HEK293 (cell line): Measurements from ENCODE around the gene BIN1.

Experiments used
- CTCF ChIA-PET: fragments of 350-600 bp; formaldehyde crosslinking; extraction: SDS; loops from one replicate; lab custom pipeline; 2021; ENCODE audit warnings: antibody characterized with exemption; lab: Yijun Ruan, JAX
- POLR2A ChIA-PET: fragments of 300-600 bp; formaldehyde crosslinking; extraction: SDS; loops from one replicate; lab custom pipeline; 2020; ENCODE audit warnings: antibody characterized with exemption, inconsistent platforms; lab: Yijun Ruan, JAX
- H3K27ac ChIP-seq: fragments of 200-500 bp; sonication (Bioruptor generic); 2 replicates; pipeline ENCODE4 v1.5.1; 2014; ENCODE audit warnings: low read depth, low read length, control low read depth, inconsistent platforms; ENCODE audit errors: extremely low read depth
- H3K36me3 ChIP-seq, 2 experiments: fragments of 200-500 bp in 1 of 2; sonication (Bioruptor generic) in 1 of 2; 1 replicate in 1 of 2; 2 replicates in 1 of 2; pipeline ENCODE4 v1.5.1; 2014 to 2017; ENCODE audit warnings: inconsistent platforms in 2 of 2, low read length in 2 of 2; ENCODE audit not compliant: control insufficient read depth in 2 of 2, insufficient read depth in 1 of 2
- H3K4me1 ChIP-seq: fragments of 200-500 bp; sonication (Bioruptor generic); 2 replicates; pipeline ENCODE4 v1.5.1; 2014; ENCODE audit warnings: mild to moderate bottlenecking, low read length, inconsistent platforms; ENCODE audit not compliant: control insufficient read depth, insufficient read depth
- H3K4me3 ChIP-seq: 2 replicates; pipeline ENCODE4 v1.5.1; 2011; ENCODE audit warnings: low read depth, mild to moderate bottlenecking, control low read depth, low read length, moderate library complexity
- H3K9me3 ChIP-seq: fragments of 200-500 bp; sonication (Bioruptor generic); 2 replicates; pipeline ENCODE4 v1.5.1; 2014; ENCODE audit warnings: low read depth, low read length, inconsistent platforms; ENCODE audit not compliant: control insufficient read depth, insufficient read depth
- CTCF ChIP-seq: fragments of 450-650 bp; formaldehyde crosslinking; IDR thresholded peaks from 2 replicates; pipeline ENCODE4 v1.5.1; 2016; ENCODE audit warnings: missing biosample characterization, missing genetic modification characterization
- HOXA7 ChIP-seq: sonication (generic); formaldehyde crosslinking; IDR thresholded peaks from 2 replicates; pipeline ENCODE4 v1.8.1; 2022; ENCODE audit warnings: missing genetic modification reagents, borderline replicate concordance
- REPIN1 ChIP-seq: fragments of 450-650 bp; formaldehyde crosslinking; IDR thresholded peaks from 2 replicates; pipeline ENCODE4 v1.5.1; 2017; ENCODE audit warnings: missing biosample characterization, missing genetic modification characterization, low read depth
- SALL2 ChIP-seq: fragments of 450-650 bp; formaldehyde crosslinking; IDR thresholded peaks from 2 replicates; pipeline ENCODE4 v1.5.0; 2017; ENCODE audit warnings: missing biosample characterization, mild to moderate bottlenecking, missing genetic modification characterization, borderline replicate concordance
- ZFP3 ChIP-seq: fragments of 450-650 bp; formaldehyde crosslinking; IDR thresholded peaks from 2 replicates; pipeline ENCODE4 v1.5.1; 2016; ENCODE audit warnings: low read depth, missing biosample characterization, missing genetic modification characterization
- ZFP41 ChIP-seq: fragments of 450-650 bp; formaldehyde crosslinking; IDR thresholded peaks from 2 replicates; pipeline ENCODE4 v1.5.1; 2016; ENCODE audit warnings: missing biosample characterization, missing genetic modification characterization, borderline replicate concordance
- ZNF175 ChIP-seq: fragments of 450-650 bp; formaldehyde crosslinking; IDR thresholded peaks from 2 replicates; pipeline ENCODE4 v1.5.1; 2016; ENCODE audit warnings: missing biosample characterization, missing genetic modification characterization
- ZNF214 ChIP-seq: fragments of 450-650 bp; formaldehyde crosslinking; IDR thresholded peaks from 2 replicates; pipeline ENCODE4 v1.5.1; 2017; ENCODE audit warnings: missing biosample characterization, mild to moderate bottlenecking, missing genetic modification characterization, borderline replicate concordance
- ZNF302 ChIP-seq: fragments of 450-650 bp; formaldehyde crosslinking; IDR thresholded peaks from 2 replicates; pipeline ENCODE4 v1.5.1; 2016; ENCODE audit warnings: missing biosample characterization, missing genetic modification characterization, low read depth
- ZNF350 ChIP-seq: fragments of 450-650 bp; formaldehyde crosslinking; IDR thresholded peaks from 2 replicates; pipeline ENCODE4 v1.5.0; 2017; ENCODE audit warnings: missing biosample characterization, mild to moderate bottlenecking, missing genetic modification characterization
- ZNF488 ChIP-seq: fragments of 450-650 bp; formaldehyde crosslinking; IDR thresholded peaks from 2 replicates; pipeline ENCODE4 v1.5.1; 2016; ENCODE audit warnings: missing biosample characterization, missing genetic modification characterization
- ZNF548 ChIP-seq: fragments of 450-650 bp; formaldehyde crosslinking; IDR thresholded peaks from 2 replicates; pipeline ENCODE4 v1.5.1; 2016; ENCODE audit warnings: missing biosample characterization, missing genetic modification characterization
- ZNF626 ChIP-seq: fragments of 450-650 bp; sonication (Bioruptor Pico); formaldehyde crosslinking; IDR thresholded peaks from 2 replicates; pipeline ENCODE4 v1.5.1; 2018; ENCODE audit warnings: missing biosample characterization, missing genetic modification characterization, inconsistent platforms
- ZNF792 ChIP-seq: fragments of 450-650 bp; formaldehyde crosslinking; IDR thresholded peaks from 2 replicates; pipeline ENCODE4 v1.5.1; 2016; ENCODE audit warnings: missing biosample characterization, missing genetic modification characterization
- ZSCAN5A ChIP-seq: fragments of 450-650 bp; formaldehyde crosslinking; IDR thresholded peaks from 2 replicates; pipeline ENCODE4 v1.5.1; 2016; ENCODE audit warnings: missing biosample characterization, missing genetic modification characterization
- TF ChIP-seq, protein P1 (sequence below): fragments of 450-650 bp; formaldehyde crosslinking; IDR thresholded peaks from 2 replicates; pipeline ENCODE4 v1.5.1; 2016; ENCODE audit warnings: missing biosample characterization, missing genetic modification characterization
- TF ChIP-seq, protein P2 (sequence below): fragments of 450-650 bp; formaldehyde crosslinking; IDR thresholded peaks from 2 replicates; pipeline ENCODE4 v1.5.1; 2016; ENCODE audit warnings: missing biosample characterization, missing genetic modification characterization
- TF ChIP-seq, protein P3 (sequence below): fragments of 450-650 bp; formaldehyde crosslinking; IDR thresholded peaks from 2 replicates; pipeline ENCODE4 v1.5.1; 2016; ENCODE audit warnings: missing biosample characterization, missing genetic modification characterization, borderline replicate concordance

BIN1 gene

DNA sequence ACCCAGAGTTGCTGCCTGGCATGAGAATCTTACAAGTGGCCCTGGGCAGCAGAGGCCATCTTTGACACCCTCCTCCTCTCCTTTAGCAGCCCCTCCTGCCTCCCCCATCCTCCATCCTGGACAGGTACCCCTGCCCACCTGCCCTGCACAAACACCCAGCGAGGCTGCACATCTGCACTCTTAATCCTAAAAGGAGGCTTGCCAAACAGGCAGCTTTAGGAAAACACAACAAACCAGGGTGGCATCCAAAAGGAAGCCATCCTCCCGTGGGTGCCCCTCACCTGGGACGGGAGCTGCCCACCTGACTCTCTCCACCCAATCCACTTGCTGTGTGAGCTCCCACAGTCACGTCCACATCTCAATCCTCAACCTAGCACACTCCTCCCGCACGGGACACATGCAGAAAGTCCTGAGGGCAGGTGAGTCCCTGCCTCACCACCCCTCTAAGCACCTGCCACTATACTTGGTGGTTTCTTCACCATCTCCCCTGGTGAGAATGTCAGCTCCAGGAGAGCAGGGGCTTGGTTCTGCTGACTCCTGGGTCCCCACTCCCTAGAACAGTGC lies 5.8 kb downstream of the BIN1 start:
- no peak for TF ChIP-seq CTCF (tag by site-specific recombination)
- TF ChIP-seq REPIN1 (tag by site-specific recombination), result no peak
- no peak for TF ChIP-seq ZNF792
- TF ChIP-seq HOXA7 (CRISPR knock-in tag), result no peak
- TF ChIP-seq, protein P1, sequence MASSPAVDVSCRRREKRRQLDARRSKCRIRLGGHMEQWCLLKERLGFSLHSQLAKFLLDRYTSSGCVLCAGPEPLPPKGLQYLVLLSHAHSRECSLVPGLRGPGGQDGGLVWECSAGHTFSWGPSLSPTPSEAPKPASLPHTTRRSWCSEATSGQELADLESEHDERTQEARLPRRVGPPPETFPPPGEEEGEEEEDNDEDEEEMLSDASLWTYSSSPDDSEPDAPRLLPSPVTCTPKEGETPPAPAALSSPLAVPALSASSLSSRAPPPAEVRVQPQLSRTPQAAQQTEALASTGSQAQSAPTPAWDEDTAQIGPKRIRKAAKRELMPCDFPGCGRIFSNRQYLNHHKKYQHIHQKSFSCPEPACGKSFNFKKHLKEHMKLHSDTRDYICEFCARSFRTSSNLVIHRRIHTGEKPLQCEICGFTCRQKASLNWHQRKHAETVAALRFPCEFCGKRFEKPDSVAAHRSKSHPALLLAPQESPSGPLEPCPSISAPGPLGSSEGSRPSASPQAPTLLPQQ (tag by site-specific recombination), result no peak
- TF ChIP-seq ZFP41 (tag by site-specific recombination), result no peak
- no peak for TF ChIP-seq ZNF350 (tag by site-specific recombination)
- no peak for TF ChIP-seq ZNF626 (tag by site-specific recombination)
- TF ChIP-seq ZNF175, result no peak
- TF ChIP-seq, protein P2, sequence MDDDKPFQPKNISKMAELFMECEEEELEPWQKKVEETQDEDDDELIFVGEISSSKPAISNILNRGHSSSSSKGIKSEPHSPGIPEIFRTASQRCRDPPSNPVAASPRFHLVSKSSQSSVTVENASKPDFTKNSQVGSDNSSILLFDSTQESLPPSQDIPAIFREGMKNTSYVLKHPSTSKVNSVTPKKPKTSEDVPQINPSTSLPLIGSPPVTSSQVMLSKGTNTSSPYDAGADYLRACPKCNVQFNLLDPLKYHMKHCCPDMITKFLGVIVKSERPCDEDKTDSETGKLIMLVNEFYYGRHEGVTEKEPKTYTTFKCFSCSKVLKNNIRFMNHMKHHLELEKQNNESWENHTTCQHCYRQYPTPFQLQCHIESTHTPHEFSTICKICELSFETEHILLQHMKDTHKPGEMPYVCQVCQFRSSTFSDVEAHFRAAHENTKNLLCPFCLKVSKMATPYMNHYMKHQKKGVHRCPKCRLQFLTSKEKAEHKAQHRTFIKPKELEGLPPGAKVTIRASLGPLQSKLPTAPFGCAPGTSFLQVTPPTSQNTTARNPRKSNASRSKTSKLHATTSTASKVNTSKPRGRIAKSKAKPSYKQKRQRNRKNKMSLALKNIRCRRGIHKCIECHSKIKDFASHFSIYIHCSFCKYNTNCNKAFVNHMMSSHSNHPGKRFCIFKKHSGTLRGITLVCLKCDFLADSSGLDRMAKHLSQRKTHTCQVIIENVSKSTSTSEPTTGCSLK (tag by site-specific recombination), result no peak
- TF ChIP-seq ZFP3 (tag by site-specific recombination), result no peak
- H3K9me3 ChIP-seq, result no peaks in the 10 kb centered on the region
- CTCF ChIA-PET, result interaction anchor here (0.6 kb wide), 1 partner anchor 39 kb away, joined by 4 read pairs; no protein-coding TSS in a partner anchor
- H3K27ac ChIP-seq, result no peak overlapping the region
- no peaks in the 10 kb centered on the region for H3K4me1 ChIP-seq
- H3K4me3 ChIP-seq, result no peak overlapping the region
- POLR2A ChIA-PET, result no interaction called here
- no peaks in the 10 kb centered on the region for H3K36me3 ChIP-seq

DNA sequence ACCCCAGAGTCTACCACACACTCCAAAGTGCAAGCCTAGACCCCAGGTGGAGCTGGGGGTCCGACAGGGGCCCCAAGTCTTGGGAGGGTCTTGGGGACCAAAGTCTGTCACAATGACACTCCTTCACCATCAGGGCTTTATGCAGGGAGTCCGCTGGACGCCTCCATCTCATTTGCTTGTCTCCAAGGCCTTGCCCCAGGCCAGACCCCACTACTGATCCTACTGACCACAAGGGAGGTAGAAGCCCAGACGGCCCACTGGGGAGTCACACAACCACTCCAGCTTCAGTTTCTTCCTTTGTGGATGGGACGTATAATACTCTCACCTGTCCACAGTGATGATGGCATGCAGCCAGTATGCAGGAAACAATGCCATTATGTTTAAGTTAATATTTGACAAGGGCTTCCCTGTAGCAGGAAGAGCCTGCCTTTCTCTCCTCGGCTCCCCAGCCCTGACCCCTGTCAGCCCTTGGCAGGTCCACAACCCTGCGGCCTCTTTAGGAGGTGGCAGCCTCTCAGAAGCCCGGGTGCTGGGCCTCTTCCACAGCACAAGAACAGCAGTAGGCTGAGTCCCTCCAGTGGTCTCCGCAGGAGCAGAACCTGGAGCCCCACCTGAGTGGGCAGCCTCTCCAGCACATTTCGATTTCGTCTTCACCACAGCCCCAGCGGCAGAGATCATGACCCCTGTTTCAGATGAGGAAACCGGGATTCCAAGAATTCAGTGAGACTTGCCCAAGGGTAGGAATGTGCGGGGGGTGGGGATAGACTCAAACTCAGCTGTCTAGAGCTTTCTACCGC lies 6.5 kb downstream of the BIN1 start:
- Histone ChIP-seq H3K4me1 (no peaks in the 10 kb centered on the region), H3K9me3 (no peaks in the 10 kb centered on the region), H3K36me3 (no peaks in the 10 kb centered on the region), H3K4me3 (no peak overlapping the region), H3K27ac (no peak overlapping the region)
- TF ChIP-seq ZNF214 (tag by site-specific recombination) (no peak), ZNF302 (tag by site-specific recombination) (no peak)
- ChIA-PET CTCF (no interaction called here), POLR2A (no interaction called here)

GRCh38 chr2:127098711-127099110 lies 8.2 kb downstream of the BIN1 start:
- Histone ChIP-seq H3K4me3 (no peak overlapping the region), H3K36me3 (no peaks in the 10 kb centered on the region), H3K4me1 (0 out of 2 replicates have a peak, but pooled peaks cover 5% of the 10 kb centered on the region), H3K27ac (no peak overlapping the region), H3K9me3 (no peaks in the 10 kb centered on the region)
- CTCF ChIA-PET, result no interaction called here
- POLR2A ChIA-PET, result no interaction called here
- TF ChIP-seq, protein P3, sequence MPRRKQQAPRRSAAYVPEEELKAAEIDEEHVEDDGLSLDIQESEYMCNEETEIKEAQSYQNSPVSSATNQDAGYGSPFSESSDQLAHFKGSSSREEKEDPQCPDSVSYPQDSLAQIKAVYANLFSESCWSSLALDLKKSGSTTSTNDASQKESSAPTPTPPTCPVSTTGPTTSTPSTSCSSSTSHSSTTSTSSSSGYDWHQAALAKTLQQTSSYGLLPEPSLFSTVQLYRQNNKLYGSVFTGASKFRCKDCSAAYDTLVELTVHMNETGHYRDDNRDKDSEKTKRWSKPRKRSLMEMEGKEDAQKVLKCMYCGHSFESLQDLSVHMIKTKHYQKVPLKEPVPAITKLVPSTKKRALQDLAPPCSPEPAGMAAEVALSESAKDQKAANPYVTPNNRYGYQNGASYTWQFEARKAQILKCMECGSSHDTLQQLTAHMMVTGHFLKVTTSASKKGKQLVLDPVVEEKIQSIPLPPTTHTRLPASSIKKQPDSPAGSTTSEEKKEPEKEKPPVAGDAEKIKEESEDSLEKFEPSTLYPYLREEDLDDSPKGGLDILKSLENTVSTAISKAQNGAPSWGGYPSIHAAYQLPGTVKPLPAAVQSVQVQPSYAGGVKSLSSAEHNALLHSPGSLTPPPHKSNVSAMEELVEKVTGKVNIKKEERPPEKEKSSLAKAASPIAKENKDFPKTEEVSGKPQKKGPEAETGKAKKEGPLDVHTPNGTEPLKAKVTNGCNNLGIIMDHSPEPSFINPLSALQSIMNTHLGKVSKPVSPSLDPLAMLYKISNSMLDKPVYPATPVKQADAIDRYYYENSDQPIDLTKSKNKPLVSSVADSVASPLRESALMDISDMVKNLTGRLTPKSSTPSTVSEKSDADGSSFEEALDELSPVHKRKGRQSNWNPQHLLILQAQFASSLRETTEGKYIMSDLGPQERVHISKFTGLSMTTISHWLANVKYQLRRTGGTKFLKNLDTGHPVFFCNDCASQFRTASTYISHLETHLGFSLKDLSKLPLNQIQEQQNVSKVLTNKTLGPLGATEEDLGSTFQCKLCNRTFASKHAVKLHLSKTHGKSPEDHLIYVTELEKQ (tag by site-specific recombination), result no peak
- no peak for TF ChIP-seq ZNF488 (tag by site-specific recombination)
- no peak for TF ChIP-seq ZNF548 (tag by site-specific recombination)
- no peak for TF ChIP-seq SALL2 (tag by site-specific recombination)
- no peak for TF ChIP-seq ZSCAN5A (tag by site-specific recombination)
